ENCODE measurements around the gene QSOX1. TPM values are rescaled to one million over a fixed set of nuclear protein-coding genes. Genes with fewer than 3 reads are reported as not detected.

QSOX1 gene
- total and polyA plus RNA-seq, 9 of the 15 experiments (the other 6 are each of a cell fraction or from before 2014, with no cell fraction given) = 4.0 to 53.1 (median 15.0) TPM

- Histone ChIP-seq H3K79me2 (ENCODE audit: control insufficient read depth, insufficient read depth, low read length) (no peaks in the 10 kb centered on the region), H3K9ac (ENCODE audit: insufficient read depth in 1 of 2, low read depth in 2 of 2, low read length in 2 of 2) (peak overlapping the region in 1 of 2 experiments; percentile 66; a peak in 2 of 4 replicates), H2AFZ (ENCODE audit: low read depth, low read length) (peak overlapping the region; percentile 9; the same call in 1 of the 2 replicates), H3K36me3 (ENCODE audit: control insufficient read depth, insufficient read depth, low read length) (no peaks in the 10 kb centered on the region), H3K9me3 (replicated peaks; ENCODE audit: control insufficient read depth, insufficient read depth, low read depth, low read length) (no peaks in the 10 kb centered on the region), H3K27me3 (ENCODE audit: control insufficient read depth in 2 of 2, insufficient read depth in 2 of 2, low read length in 2 of 2) (peaks cover 73 to 78% of the 10 kb centered on the region in 2 experiments), H3K9me1 (ENCODE audit: control insufficient read depth, insufficient read depth, low read length) (no peaks in the 10 kb centered on the region), H3K27ac (ENCODE audit: extremely low read depth, low read depth, low read length) (no peak overlapping the region), H3K4me3 (peak overlapping the region; percentile 49; the same call in 1 of the 2 replicates), H3K4me2 (ENCODE audit: insufficient read depth, low read length) (peak overlapping the region; percentile 69; the same call in 1 of the 2 replicates), H3K4me1 (replicated peaks in 1 of 2; ENCODE audit: control insufficient read depth in 2 of 2, insufficient read depth in 2 of 2, low read length in 2 of 2) (peaks cover 0 to 52% of the 10 kb centered on the region in 2 experiments; a peak in 3 of 5 replicates), H4K20me1 (replicated peaks; ENCODE audit: control insufficient read depth, insufficient read depth, low read length) (peaks cover 12% of the 10 kb centered on the region; the same call in 1 of the 2 replicates)
- WGBS (ENCODE audit: insufficient coverage, low coverage, missing lambda C conversion rate) = 8% methylated on average over 61 of the region's 65 CpGs
- ATAC-seq = no peak
- intact Hi-C loops (cut with micrococcal nuclease) (no loop called here), in situ Hi-C loops (cut with MboI) (no loop called here)
- BruUV-seq (replicated peaks) = no TSS peak
- DNase-seq (ENCODE audit: extremely low read depth in 1 of 4, low spot score in 3 of 4) = peak in 1 of 4 experiments; percentile 35
- FAIRE-seq = no peak
- ChIA-PET POLR2A (interaction anchor here (0.7 to 1.5 kb wide), 5 partner anchors 9 to 43 kb away, joined by 3 to 8 read pairs (median 3); no protein-coding TSS in a partner anchor), CTCF (ENCODE audit: low intra/inter-chr PET ratio) (no interaction called here)
- TF ChIP-seq E2F6 (IDR thresholded peaks at IDR 0.05; ENCODE audit: borderline replicate concordance in 1 of 2, extremely low read depth in 1 of 2, insufficient read depth in 1 of 2, insufficient read length in 1 of 2, low read depth in 1 of 2, low read length in 1 of 2, poor library complexity in 1 of 2, severe bottlenecking in 1 of 2) (peak in 1 of 2 experiments; percentile 39), SAP30 (IDR thresholded peaks at IDR 0.05; ENCODE audit: borderline replicate concordance, insufficient read depth, low read depth, low read length, poor library complexity, severe bottlenecking) (no peak), ZNF639 (CRISPR knock-in tag; conservative IDR thresholded peaks at IDR 0.05 in 1 of 2, IDR thresholded peaks at IDR 0.05 in 1 of 2) (no peak), STAG1 (CRISPR knock-in tag; IDR thresholded peaks at IDR 0.05; ENCODE audit: borderline replicate concordance) (0 out of 2 replicates have a peak, but pooled peaks have one; percentile 23), HDAC6 (IDR thresholded peaks at IDR 0.05; ENCODE audit: low read depth, low read length) (0 out of 2 replicates have a peak, but pooled peaks have one; percentile 15), PCBP1 (IDR thresholded peaks at IDR 0.05; ENCODE audit: low read depth, low read length, poor library complexity, severe bottlenecking) (peak; percentile 63), FIP1L1 (IDR thresholded peaks at IDR 0.05; ENCODE audit: low read depth, low read length, poor library complexity, severe bottlenecking) (peak; percentile 26)
Observed at GRCh38 chr1:180230791-180231505, 76.3 kb downstream of the QSOX1 start.

Measured in K562 (cell line).